Measurements from ENCODE around the gene EOLA2.
"Not testable (repeated sequence)": the region's sequence is repeated elsewhere in the genome, so short reads cannot be mapped to it uniquely, and the experiment has no call there.

The EOLA2 gene

GRCh38 chrX:149927245-149927963 is 10.9 kb downstream of the EOLA2 start:
- H3K4me3 ChIP-seq (ENCODE audit: low read length); DNase-seq (ENCODE audit: low read depth): not testable (repeated sequence)

GRCh38 chrX:149924434-149924833 is 13.9 kb downstream of the EOLA2 start:
- DNase-seq (ENCODE audit: low read depth) = not testable (repeated sequence)

GRCh38 chrX:149923836-149924235 is 14.5 kb downstream of the EOLA2 start:
- not testable (repeated sequence) for H3K4me3 ChIP-seq (ENCODE audit: low read length); DNase-seq (ENCODE audit: low read depth)

More at GRCh38 chrX:149924434-149924833, 13.9 kb downstream of the EOLA2 start:
- H3K4me3 ChIP-seq (ENCODE audit: low read length) = not testable (repeated sequence)

- no peak for DNase-seq (ENCODE audit: low read depth)
- no peak for TF ChIP-seq CTCF (IDR thresholded peaks at IDR 0.05; ENCODE audit: insufficient read depth, low read depth, low read length, missing control alignments)
- no peak overlapping the region for H3K4me3 ChIP-seq (ENCODE audit: low read length)
These were observed 21.4 kb downstream of the EOLA2 start for GRCh38 chrX:149916745-149917392.

- no peak overlapping the region for H3K4me3 ChIP-seq (ENCODE audit: low read length)
- no peak for DNase-seq (ENCODE audit: low read depth)
- no peak for TF ChIP-seq CTCF (IDR thresholded peaks at IDR 0.05; ENCODE audit: insufficient read depth, low read depth, low read length, missing control alignments)
These were observed 28.1 kb downstream of the EOLA2 start for GRCh38 chrX:149910178-149910695.

- no peak overlapping the region for H3K4me3 ChIP-seq (ENCODE audit: low read length)
- peak; percentile 7 for DNase-seq (ENCODE audit: low read depth)
- TF ChIP-seq CTCF (IDR thresholded peaks at IDR 0.05; ENCODE audit: insufficient read depth, low read depth, low read length, missing control alignments) = no peak
These were observed 28.7 kb downstream of the EOLA2 start for GRCh38 chrX:149909324-149910177.

- no peak for TF ChIP-seq CTCF (IDR thresholded peaks at IDR 0.05; ENCODE audit: insufficient read depth, low read depth, low read length, missing control alignments)
- H3K4me3 ChIP-seq (ENCODE audit: low read length) = no peak overlapping the region
- no peak for DNase-seq (ENCODE audit: low read depth)
These were observed 29.6 kb downstream of the EOLA2 start for GRCh38 chrX:149908727-149909126.

GRCh38 chrX:149908308-149908707 is 30.0 kb downstream of the EOLA2 start:
- no peak overlapping the region for H3K4me3 ChIP-seq (ENCODE audit: low read length)
- no peak for DNase-seq (ENCODE audit: low read depth)
- no peak for TF ChIP-seq CTCF (IDR thresholded peaks at IDR 0.05; ENCODE audit: insufficient read depth, low read depth, low read length, missing control alignments)
